Type B pancreatic cell (in vitro differentiated cells): ENCODE measurements around the gene ETFB. TPM values are rescaled to one million over a fixed set of nuclear protein-coding genes. Genes with fewer than 3 reads are reported as not detected.

Experiments
- DNase-seq: peaks from one replicate; pipeline ENCODE4 v3.0.0; 2021; ENCODE audit warnings: mixed read lengths; ENCODE audit not compliant: unreplicated experiment; ENCODE audit errors: extremely low spot score
- H3K27ac Mint-ChIP-seq: 2 replicates; pipeline ENCODE4 v1.8.0; 2021; ENCODE audit warnings: mild to moderate bottlenecking, mixed read lengths
- H3K27me3 Mint-ChIP-seq: 2 replicates; pipeline ENCODE4 v1.8.0; 2021; ENCODE audit warnings: mixed read lengths
- H3K36me3 Mint-ChIP-seq: 2 replicates; pipeline ENCODE4 v1.8.0; 2021; ENCODE audit warnings: mixed read lengths
- H3K4me1 Mint-ChIP-seq: one replicate; pipeline ENCODE4 v1.8.0; 2021; ENCODE audit warnings: mixed read lengths; ENCODE audit not compliant: unreplicated experiment
- H3K4me3 Mint-ChIP-seq: 2 replicates; pipeline ENCODE4 v1.8.0; 2021; ENCODE audit warnings: mild to moderate bottlenecking, mixed read lengths
- H3K9me3 Mint-ChIP-seq: 2 replicates; pipeline ENCODE4 v1.8.0; 2021; ENCODE audit warnings: mixed read lengths
- total RNA-seq: library from RNA; stranded (reverse); gene quantifications from 2 replicates; pipeline ENCODE4 v1.2.1, GENCODE V29; 2021; ENCODE audit warnings: low replicate concordance
- TF ChIP-seq, protein P1 (sequence below): fragments of 200-600 bp; sonication (generic); conservative IDR thresholded peaks from 2 replicates; pipeline ENCODE4 v1.5.0; 2021; ENCODE audit warnings: antibody characterized with exemption, mild to moderate bottlenecking

ETFB gene
- total RNA-seq, 1 donor from 2014 or later: 76.3 TPM

- Mint-ChIP-seq H3K27ac (no peak overlapping the region), H3K36me3 (no peaks in the 10 kb centered on the region), H3K4me3 (no peak overlapping the region), H3K4me1 (peaks cover 7% of the 10 kb centered on the region), H3K9me3 (no peaks in the 10 kb centered on the region), H3K27me3 (peaks cover 3% of the 10 kb centered on the region)
- DNase-seq: no peak
- TF ChIP-seq, protein P1, sequence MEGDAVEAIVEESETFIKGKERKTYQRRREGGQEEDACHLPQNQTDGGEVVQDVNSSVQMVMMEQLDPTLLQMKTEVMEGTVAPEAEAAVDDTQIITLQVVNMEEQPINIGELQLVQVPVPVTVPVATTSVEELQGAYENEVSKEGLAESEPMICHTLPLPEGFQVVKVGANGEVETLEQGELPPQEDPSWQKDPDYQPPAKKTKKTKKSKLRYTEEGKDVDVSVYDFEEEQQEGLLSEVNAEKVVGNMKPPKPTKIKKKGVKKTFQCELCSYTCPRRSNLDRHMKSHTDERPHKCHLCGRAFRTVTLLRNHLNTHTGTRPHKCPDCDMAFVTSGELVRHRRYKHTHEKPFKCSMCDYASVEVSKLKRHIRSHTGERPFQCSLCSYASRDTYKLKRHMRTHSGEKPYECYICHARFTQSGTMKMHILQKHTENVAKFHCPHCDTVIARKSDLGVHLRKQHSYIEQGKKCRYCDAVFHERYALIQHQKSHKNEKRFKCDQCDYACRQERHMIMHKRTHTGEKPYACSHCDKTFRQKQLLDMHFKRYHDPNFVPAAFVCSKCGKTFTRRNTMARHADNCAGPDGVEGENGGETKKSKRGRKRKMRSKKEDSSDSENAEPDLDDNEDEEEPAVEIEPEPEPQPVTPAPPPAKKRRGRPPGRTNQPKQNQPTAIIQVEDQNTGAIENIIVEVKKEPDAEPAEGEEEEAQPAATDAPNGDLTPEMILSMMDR: no peak
These were observed 5.0 kb upstream of the ETFB start for GRCh38 chr19:51371186-51371690.

- TF ChIP-seq, protein P1: no peak
- DNase-seq: no peak
- Mint-ChIP-seq H3K27me3 (peaks cover 3% of the 10 kb centered on the region), H3K27ac (no peak overlapping the region), H3K4me3 (peak overlapping the region; percentile 71), H3K36me3 (no peaks in the 10 kb centered on the region), H3K9me3 (no peaks in the 10 kb centered on the region), H3K4me1 (peaks cover 7% of the 10 kb centered on the region)
These were observed 4.0 kb upstream of the ETFB start for GRCh38 chr19:51370230-51370629.

DNA sequence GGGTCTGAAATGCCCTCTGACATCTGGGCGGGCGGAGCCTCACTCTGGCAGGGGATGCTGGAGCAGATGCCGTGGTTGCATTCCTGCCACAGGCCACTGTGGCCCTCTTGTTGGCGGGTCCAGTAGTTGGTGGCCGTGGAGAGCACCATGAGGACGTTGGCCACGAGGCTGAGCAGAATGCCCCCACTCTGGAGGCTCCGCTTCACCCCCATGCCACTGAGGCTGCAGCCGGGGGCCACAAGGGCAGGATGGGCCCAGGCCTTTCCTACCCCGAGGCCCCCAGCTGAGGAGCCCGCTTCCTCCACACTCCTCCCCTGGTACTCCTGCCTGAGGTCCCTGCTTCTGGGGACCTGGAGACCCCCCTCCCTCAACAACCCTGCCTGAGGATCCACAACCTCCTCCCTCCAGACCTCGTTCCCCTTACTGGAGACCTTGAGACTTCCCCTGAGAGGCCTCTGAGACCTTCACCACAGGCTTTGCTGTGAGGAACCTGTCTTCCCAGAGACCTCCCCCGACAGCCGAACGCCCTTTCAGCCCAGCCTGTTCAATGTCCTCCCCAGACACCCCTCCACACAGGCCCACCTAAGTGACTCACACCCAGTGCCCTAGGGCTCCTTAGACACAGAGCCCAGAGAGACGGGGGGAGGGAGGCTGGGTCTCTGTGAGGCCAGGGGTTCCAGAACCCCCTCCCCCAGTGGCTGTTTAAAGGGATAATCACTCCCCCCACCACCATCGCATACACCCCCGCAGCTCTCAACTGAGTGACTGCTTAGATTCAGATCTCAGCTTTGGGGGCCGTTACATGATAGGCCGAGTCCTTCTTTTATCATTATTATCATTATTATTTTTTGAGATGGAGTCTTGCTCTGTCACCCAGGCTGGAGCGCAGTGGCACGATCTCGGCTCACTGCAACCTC is 2.4 kb upstream of the ETFB start, which contains the start of gene CLDND2:
TSS of gene CLDND2 (minus strand) at position 638 of the 917 bp plus-strand sequence. CDS start at position 212, 426 bp downstream.
- TF ChIP-seq, protein P1: no peak
- Mint-ChIP-seq H3K27ac (peak within 1 kb of the TSS; percentile 100), H3K36me3 (no peaks in the 10 kb centered on the region), H3K9me3 (no peaks in the 10 kb centered on the region), H3K27me3 (peaks cover 3% of the 10 kb centered on the region), H3K4me3 (peak within 1 kb of the TSS; percentile 98), H3K4me1 (peaks cover 17% of the 10 kb centered on the region)
- no peak for DNase-seq

DNA sequence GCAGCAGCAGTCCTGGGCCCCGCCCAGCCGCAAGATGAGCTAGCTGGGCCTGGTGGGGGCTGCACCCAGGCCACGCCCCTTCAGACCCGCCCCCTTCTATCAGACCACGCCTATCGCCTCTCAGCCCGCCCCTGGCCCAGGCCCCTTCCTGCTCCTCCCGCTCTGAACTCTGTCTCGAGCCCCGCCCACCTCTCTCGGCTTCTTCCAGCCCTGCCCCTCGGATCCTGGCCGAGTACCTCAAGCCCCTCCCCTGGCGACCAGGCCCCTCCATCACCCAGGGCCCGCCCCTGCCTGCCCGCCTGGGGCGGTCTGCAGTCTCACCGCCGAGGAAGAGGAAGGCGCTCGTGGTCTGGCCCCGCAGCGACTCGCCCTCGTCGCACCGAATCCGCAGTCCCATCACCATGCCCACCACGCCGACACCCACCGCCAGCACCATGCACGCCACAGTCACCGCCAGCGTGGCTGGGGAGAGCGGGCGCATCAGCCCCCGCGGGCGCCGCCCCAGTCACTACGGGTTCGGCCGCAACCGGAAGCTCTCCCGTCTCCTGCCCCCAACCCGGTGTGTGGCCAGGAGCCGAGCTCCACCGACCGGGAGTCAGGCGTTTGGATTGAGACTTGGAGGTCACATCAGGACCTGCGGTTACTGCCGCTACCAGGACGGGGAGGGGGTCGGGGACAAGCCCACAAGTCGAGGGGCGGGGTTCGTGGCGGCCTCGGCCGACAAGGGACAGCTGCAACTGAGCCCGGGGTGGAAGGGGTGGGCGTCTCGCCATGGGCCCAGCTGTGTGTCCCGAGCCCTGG is 1.6 kb upstream of the ETFB start:
- Mint-ChIP-seq H3K36me3 (no peaks in the 10 kb centered on the region), H3K4me3 (peak overlapping the region; percentile 98)
- TF ChIP-seq, protein P1: no peak

DNA sequence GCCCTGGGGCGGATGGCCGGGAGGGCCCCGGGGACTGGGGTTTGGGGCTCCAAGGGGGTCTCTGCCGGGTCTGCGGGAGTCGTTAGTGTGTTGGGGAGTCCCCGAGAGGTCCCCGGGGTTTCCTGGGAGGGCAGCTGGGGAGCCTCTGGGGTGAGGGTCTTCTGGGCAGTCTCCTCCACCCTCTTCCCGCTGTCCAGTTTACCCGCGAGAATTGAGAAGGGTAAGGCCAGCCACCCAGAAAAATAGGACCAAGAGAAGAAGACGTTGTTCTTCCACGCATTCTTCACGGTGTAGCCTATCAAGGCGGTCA is 1.0 kb upstream of the ETFB start:
- H3K4me3 Mint-ChIP-seq: peak overlapping the region; percentile 98

More for the DNA sequence above, 1.6 kb upstream of the ETFB start:
- peak; percentile 99 for DNase-seq
- Mint-ChIP-seq H3K27me3 (peaks cover 3% of the 10 kb centered on the region), H3K4me1 (peaks cover 22% of the 10 kb centered on the region), H3K9me3 (no peaks in the 10 kb centered on the region), H3K27ac (peak overlapping the region; percentile 100)

More for the DNA sequence above, 1.0 kb upstream of the ETFB start:
- TF ChIP-seq, protein P1: no peak
- Mint-ChIP-seq H3K27me3 (peaks cover 3% of the 10 kb centered on the region), H3K36me3 (no peaks in the 10 kb centered on the region), H3K4me1 (peaks cover 26% of the 10 kb centered on the region), H3K27ac (peak overlapping the region; percentile 100), H3K9me3 (no peaks in the 10 kb centered on the region)
- no peak for DNase-seq
